ENCODE data around the gene CAMK1D.

Gene CAMK1D

GRCh38 chr10:12782537-12782936 lies 433.2 kb downstream of the CAMK1D start:
- Histone ChIP-seq H3K4me3 (ENCODE audit: insufficient read depth, low read depth, low read length) (no peak overlapping the region), H3K9me3 (ENCODE audit: control insufficient read depth, low read length) (no peaks in the 10 kb centered on the region), H3K36me3 (ENCODE audit: control insufficient read depth, insufficient read depth, low read length) (no peaks in the 10 kb centered on the region), H3K27ac (ENCODE audit: insufficient read depth, low read depth, low read length, poor library complexity, severe bottlenecking) (no peak overlapping the region), H3K4me1 (ENCODE audit: control insufficient read depth, insufficient read depth, low read length) (peaks cover 22% of the 10 kb centered on the region), H3K27me3 (ENCODE audit: control insufficient read depth, insufficient read depth, low read length, poor library complexity, severe bottlenecking) (no peaks in the 10 kb centered on the region)
- 69 to 70% methylated on average over 8 of the region's 8 CpGs for WGBS, 2 experiments

- Histone ChIP-seq H3K27ac (ENCODE audit: insufficient read depth, low read depth, low read length, poor library complexity, severe bottlenecking) (no peak overlapping the region), H3K9me3 (ENCODE audit: control insufficient read depth, low read length) (no peaks in the 10 kb centered on the region), H3K4me3 (ENCODE audit: insufficient read depth, low read depth, low read length) (no peak overlapping the region), H3K27me3 (ENCODE audit: control insufficient read depth, insufficient read depth, low read length, poor library complexity, severe bottlenecking) (no peaks in the 10 kb centered on the region), H3K4me1 (ENCODE audit: control insufficient read depth, insufficient read depth, low read length) (peaks cover 22% of the 10 kb centered on the region), H3K36me3 (ENCODE audit: control insufficient read depth, insufficient read depth, low read length) (no peaks in the 10 kb centered on the region)
- WGBS, 2 experiments = 69 to 73% methylated on average over 10 of the region's 10 CpGs
Observed at GRCh38 chr10:12783293-12783692, 433.9 kb downstream of the CAMK1D start.

GRCh38 chr10:12784646-12785045 lies 435.3 kb downstream of the CAMK1D start:
- Histone ChIP-seq H3K27me3 (ENCODE audit: control insufficient read depth, insufficient read depth, low read length, poor library complexity, severe bottlenecking) (no peaks in the 10 kb centered on the region), H3K9me3 (ENCODE audit: control insufficient read depth, low read length) (no peaks in the 10 kb centered on the region), H3K4me1 (ENCODE audit: control insufficient read depth, insufficient read depth, low read length) (peaks cover 22% of the 10 kb centered on the region), H3K4me3 (ENCODE audit: insufficient read depth, low read depth, low read length) (no peak overlapping the region), H3K36me3 (ENCODE audit: control insufficient read depth, insufficient read depth, low read length) (no peaks in the 10 kb centered on the region), H3K27ac (ENCODE audit: insufficient read depth, low read depth, low read length, poor library complexity, severe bottlenecking) (no peak overlapping the region)
- WGBS, 2 experiments = 84 to 86% methylated on average over 6 of the region's 6 CpGs

GRCh38 chr10:12785415-12785831 lies 436.1 kb downstream of the CAMK1D start:
- H3K36me3 ChIP-seq (ENCODE audit: control insufficient read depth, insufficient read depth, low read length) = no peaks in the 10 kb centered on the region
- H3K27ac ChIP-seq (ENCODE audit: insufficient read depth, low read depth, low read length, poor library complexity, severe bottlenecking) = peak overlapping the region; percentile 41
- H3K4me1 ChIP-seq (ENCODE audit: control insufficient read depth, insufficient read depth, low read length) = peaks cover 26% of the 10 kb centered on the region
- no peaks in the 10 kb centered on the region for H3K27me3 ChIP-seq (ENCODE audit: control insufficient read depth, insufficient read depth, low read length, poor library complexity, severe bottlenecking)
- 78% methylated on average over 12 of the region's 12 CpGs for WGBS, 2 experiments
- no peaks in the 10 kb centered on the region for H3K9me3 ChIP-seq (ENCODE audit: control insufficient read depth, low read length)
- no peak overlapping the region for H3K4me3 ChIP-seq (ENCODE audit: insufficient read depth, low read depth, low read length)

GRCh38 chr10:12787297-12787696 lies 437.9 kb downstream of the CAMK1D start:
- Histone ChIP-seq H3K9me3 (ENCODE audit: control insufficient read depth, low read length) (no peaks in the 10 kb centered on the region), H3K4me1 (ENCODE audit: control insufficient read depth, insufficient read depth, low read length) (peaks cover 21% of the 10 kb centered on the region), H3K27me3 (ENCODE audit: control insufficient read depth, insufficient read depth, low read length, poor library complexity, severe bottlenecking) (no peaks in the 10 kb centered on the region), H3K27ac (ENCODE audit: insufficient read depth, low read depth, low read length, poor library complexity, severe bottlenecking) (no peak overlapping the region), H3K4me3 (ENCODE audit: insufficient read depth, low read depth, low read length) (no peak overlapping the region), H3K36me3 (ENCODE audit: control insufficient read depth, insufficient read depth, low read length) (no peaks in the 10 kb centered on the region)
- 91% methylated on average over 12 of the region's 12 CpGs for WGBS, 2 experiments

- no peak overlapping the region for H3K27ac ChIP-seq (ENCODE audit: insufficient read depth, low read depth, low read length, poor library complexity, severe bottlenecking)
- H3K4me1 ChIP-seq (ENCODE audit: control insufficient read depth, insufficient read depth, low read length) = peaks cover 20% of the 10 kb centered on the region
- WGBS, 2 experiments = 77 to 79% methylated on average over 10 of the region's 10 CpGs
- H3K36me3 ChIP-seq (ENCODE audit: control insufficient read depth, insufficient read depth, low read length) = no peaks in the 10 kb centered on the region
- no peaks in the 10 kb centered on the region for H3K9me3 ChIP-seq (ENCODE audit: control insufficient read depth, low read length)
- H3K4me3 ChIP-seq (ENCODE audit: insufficient read depth, low read depth, low read length) = no peak overlapping the region
- H3K27me3 ChIP-seq (ENCODE audit: control insufficient read depth, insufficient read depth, low read length, poor library complexity, severe bottlenecking) = no peaks in the 10 kb centered on the region
Observed at GRCh38 chr10:12788277-12788676, 438.9 kb downstream of the CAMK1D start.

- WGBS, 2 experiments = 92 to 93% methylated on average over 3 of the region's 3 CpGs
- no peak overlapping the region for H3K4me3 ChIP-seq (ENCODE audit: insufficient read depth, low read depth, low read length)
Observed at GRCh38 chr10:12790270-12790669, 440.9 kb downstream of the CAMK1D start.

GRCh38 chr10:12791728-12792127 lies 442.4 kb downstream of the CAMK1D start:
- no peak overlapping the region for H3K27ac ChIP-seq (ENCODE audit: insufficient read depth, low read depth, low read length, poor library complexity, severe bottlenecking)

More at GRCh38 chr10:12790270-12790669, 440.9 kb downstream of the CAMK1D start:
- no peaks in the 10 kb centered on the region for H3K27me3 ChIP-seq (ENCODE audit: control insufficient read depth, insufficient read depth, low read length, poor library complexity, severe bottlenecking)
- no peak overlapping the region for H3K27ac ChIP-seq (ENCODE audit: insufficient read depth, low read depth, low read length, poor library complexity, severe bottlenecking)
- no peaks in the 10 kb centered on the region for H3K36me3 ChIP-seq (ENCODE audit: control insufficient read depth, insufficient read depth, low read length)
- H3K9me3 ChIP-seq (ENCODE audit: control insufficient read depth, low read length) = no peaks in the 10 kb centered on the region
- peaks cover 11% of the 10 kb centered on the region for H3K4me1 ChIP-seq (ENCODE audit: control insufficient read depth, insufficient read depth, low read length)

GRCh38 chr10:12792889-12793556 lies 443.7 kb downstream of the CAMK1D start:
- Histone ChIP-seq H3K4me3 (ENCODE audit: insufficient read depth, low read depth, low read length) (no peak overlapping the region), H3K9me3 (ENCODE audit: control insufficient read depth, low read length) (no peaks in the 10 kb centered on the region), H3K27ac (ENCODE audit: insufficient read depth, low read depth, low read length, poor library complexity, severe bottlenecking) (no peak overlapping the region), H3K4me1 (ENCODE audit: control insufficient read depth, insufficient read depth, low read length) (peaks cover 23% of the 10 kb centered on the region), H3K36me3 (ENCODE audit: control insufficient read depth, insufficient read depth, low read length) (no peaks in the 10 kb centered on the region), H3K27me3 (ENCODE audit: control insufficient read depth, insufficient read depth, low read length, poor library complexity, severe bottlenecking) (no peaks in the 10 kb centered on the region)
- WGBS, 2 experiments = 94 to 97% methylated on average over 7 of the region's 7 CpGs

More at GRCh38 chr10:12791728-12792127, 442.4 kb downstream of the CAMK1D start:
- no peaks in the 10 kb centered on the region for H3K27me3 ChIP-seq (ENCODE audit: control insufficient read depth, insufficient read depth, low read length, poor library complexity, severe bottlenecking)
- no peaks in the 10 kb centered on the region for H3K9me3 ChIP-seq (ENCODE audit: control insufficient read depth, low read length)
- H3K4me3 ChIP-seq (ENCODE audit: insufficient read depth, low read depth, low read length) = no peak overlapping the region
- peaks cover 11% of the 10 kb centered on the region for H3K4me1 ChIP-seq (ENCODE audit: control insufficient read depth, insufficient read depth, low read length)
- no peaks in the 10 kb centered on the region for H3K36me3 ChIP-seq (ENCODE audit: control insufficient read depth, insufficient read depth, low read length)
- 97 to 100% methylated on average over 1 of the region's 1 CpG for WGBS, 2 experiments

- Histone ChIP-seq H3K27me3 (ENCODE audit: control insufficient read depth, insufficient read depth, low read length, poor library complexity, severe bottlenecking) (no peaks in the 10 kb centered on the region), H3K4me3 (ENCODE audit: insufficient read depth, low read depth, low read length) (no peak overlapping the region), H3K4me1 (ENCODE audit: control insufficient read depth, insufficient read depth, low read length) (peaks cover 43% of the 10 kb centered on the region), H3K27ac (ENCODE audit: insufficient read depth, low read depth, low read length, poor library complexity, severe bottlenecking) (no peak overlapping the region), H3K36me3 (ENCODE audit: control insufficient read depth, insufficient read depth, low read length) (no peaks in the 10 kb centered on the region), H3K9me3 (ENCODE audit: control insufficient read depth, low read length) (no peaks in the 10 kb centered on the region)
- 95 to 96% methylated on average over 20 of the region's 20 CpGs for WGBS, 2 experiments
Observed at GRCh38 chr10:12795315-12796110, 446.2 kb downstream of the CAMK1D start.
